Pancreas (tissue), 10 donors: ENCODE results near the gene SLC1A2. TPM values are rescaled to one million over a fixed set of nuclear protein-coding genes. Genes with fewer than 3 reads are reported as not detected.

ENCODE experiments used
- ATAC-seq, 4 donors: fragments of 200-7000 bp; cut with Tn5 transposase; one replicate each; pipeline versions ENCODE4 v1.8.0 to v1.9.1; 2020; ENCODE audit warnings: mild to moderate bottlenecking in 4 of 4, moderate library complexity in 4 of 4
- DNase-seq, 6 donors: peaks; one replicate each; pipeline ENCODE4 v3.0.0-alpha.2; 2020
- FAIRE-seq: peaks from 2 replicates; lab custom pipeline; 2012; peaks lifted over from hg19 to GRCh38; lab: Jason Lieb, UNC
- H3K27ac ChIP-seq, 4 donors: fragments of 200-600 bp; sonication (generic); 1 replicate in 3 of 4; 2 replicates in 1 of 4; pipeline versions ENCODE4 v1.5.0 to v1.8.0; 2020
- H3K27me3 ChIP-seq, 4 donors: fragments of 200-600 bp; one replicate each; pipeline ENCODE4 v1.8.0; 2021
- H3K36me3 ChIP-seq, 3 donors: fragments of 200-600 bp; sonication (generic) in 1 of 3; one replicate each; pipeline versions ENCODE4 v1.5.0 to v1.8.0; 2020 to 2021
- H3K4me1 ChIP-seq, 3 donors: fragments of 200-600 bp; one replicate each; pipeline ENCODE4 v1.8.0; 2021
- H3K4me3 ChIP-seq, 4 donors: fragments of 200-600 bp; sonication (generic) in 2 of 4; one replicate each; pipeline versions ENCODE4 v1.5.0 to v1.8.0; 2020 to 2021
- H3K9me3 ChIP-seq, 4 donors: fragments of 200-600 bp; one replicate each; pipeline ENCODE4 v1.8.0; 2021
- CTCF ChIP-seq, 4 donors: fragments of 200-600 bp; sonication (generic) in 3 of 4; IDR thresholded peaks; one replicate each; pipeline versions ENCODE4 v1.5.0 to v1.8.0; 2021; ENCODE audit warnings: antibody characterized with exemption in 4 of 4
- WGBS, 2 donors: extraction: QIAGEN DNeasy Blood & Tissue Kit; methylation state at CpG; one replicate each; pipeline ENCODE4 v1.1.7; 2013; 5-methylcytosine and 5-hydroxymethylcytosine counted together
- intact Hi-C, 3 donors: fragments of 100-400 bp; cut with DNase I; formaldehyde crosslinking; loops; one replicate each; pipeline versions ENCODE4 v1.11.1 to v1.14.2; 2022
- polyA plus RNA-seq, 2 donors: library from polyadenylated mRNA; stranded (reverse); fragments of 200-250 nt; gene quantifications; one replicate each; pipeline ENCODE4 v1.2.3, GENCODE V29; 2013
- total RNA-seq, 6 donors: library from RNA; stranded (reverse); fragmentation: NEBNext Ultra II Directional in 4 of 6; extraction: Animal tissue kit (Norgen Biotek cat#: 25700) in 4 of 6; gene quantifications; one replicate each; pipeline versions ENCODE4 v1.2.1 to v1.2.4, GENCODE V29; 2021 to 2023
- donor health status: healthy with polysubstance abuse.
- donor health status: DM: no; HTN: no; CAD: no; lungs with moderate emphysema.
- donor health status: DM: no; HTN: no; CAD: no.
- donor health status: control.
- donor health status: control.
- donor health status: Bipolar disorder and iron deficiency.
- donor health status: DM: yes; HTN: yes; CAD: no.
- donor health status: DM: no; HTN: no; CAD: no.
- donor health status: DM: no; HTN: no; CAD: no.
- donor health status: DM: yes; HTN: yes; CAD: no.

The SLC1A2 gene
- total and polyA plus RNA-seq, 8 donors, result 4.7 to 62.5 (median 35.3) TPM

GRCh38 chr11:35215945-35216344, 203.4 kb downstream of the SLC1A2 start:
- H3K4me3 ChIP-seq, result no peak overlapping the region
- no peaks in the 10 kb centered on the region for H3K27me3 ChIP-seq
- H3K36me3 ChIP-seq, result peaks cover 0 to 23% (median 3%) of the 10 kb centered on the region in 3 donors
- H3K9me3 ChIP-seq, result no peaks in the 10 kb centered on the region
- FAIRE-seq (no peak), DNase-seq (no peak), ATAC-seq (no peak)
- intact Hi-C loops, result no loop called here
- TF ChIP-seq CTCF (IDR thresholded peaks at IDR 0.05), result no peak
- H3K4me1 ChIP-seq, result peaks cover 0 to 23% (median 19%) of the 10 kb centered on the region in 3 donors
- no peak overlapping the region for H3K27ac ChIP-seq

- FAIRE-seq (no peak), ATAC-seq (peak in 1 of 4 donors; percentile 13), DNase-seq (no peak)
- WGBS, 2 donors, result 73 to 77% methylated on average over 1 of the region's 1 CpG
- Histone ChIP-seq H3K4me1 (peaks cover 0 to 23% (median 19%) of the 10 kb centered on the region in 3 donors), H3K36me3 (peaks cover 0 to 15% (median 3%) of the 10 kb centered on the region in 3 donors), H3K27me3 (no peaks in the 10 kb centered on the region), H3K27ac (no peak overlapping the region), H3K9me3 (no peaks in the 10 kb centered on the region), H3K4me3 (no peak overlapping the region)
- intact Hi-C loops, result no loop called here
- TF ChIP-seq CTCF (IDR thresholded peaks at IDR 0.05), result no peak
These were observed 204.6 kb downstream of the SLC1A2 start for GRCh38 chr11:35214792-35215193.

GRCh38 chr11:35214226-35214770, 205.1 kb downstream of the SLC1A2 start:
- H3K4me3 ChIP-seq, result no peak overlapping the region
- 88 to 91% methylated on average over 2 of the region's 2 CpGs for WGBS, 2 donors
- no peaks in the 10 kb centered on the region for H3K9me3 ChIP-seq
- DNase-seq (no peak), FAIRE-seq (no peak), ATAC-seq (no peak)
- peaks cover 0 to 11% (median 3%) of the 10 kb centered on the region in 3 donors for H3K36me3 ChIP-seq
- H3K4me1 ChIP-seq, result peaks cover 0 to 23% (median 19%) of the 10 kb centered on the region in 3 donors
- H3K27me3 ChIP-seq, result no peaks in the 10 kb centered on the region
- no peak overlapping the region for H3K27ac ChIP-seq
- no peak for TF ChIP-seq CTCF (IDR thresholded peaks at IDR 0.05)
- intact Hi-C loops, result no loop called here

GRCh38 chr11:35211952-35212351, 207.4 kb downstream of the SLC1A2 start:
- whole genome bisulfite sequencing, 2 donors, result 86 to 90% methylated on average over 3 of the region's 3 CpGs
- no peaks in the 10 kb centered on the region for H3K27me3 ChIP-seq
- ATAC-seq (peak in 2 of 4 donors; percentile 35 to 36), DNase-seq (no peak), FAIRE-seq (no peak)
- peaks cover 0 to 16% (median 16%) of the 10 kb centered on the region in 3 donors for H3K4me1 ChIP-seq
- peaks cover 0 to 18% (median 7%) of the 10 kb centered on the region in 3 donors for H3K36me3 ChIP-seq
- TF ChIP-seq CTCF (IDR thresholded peaks at IDR 0.05), result no peak
- intact Hi-C loops, result no loop called here
- no peak overlapping the region for H3K4me3 ChIP-seq
- no peaks in the 10 kb centered on the region for H3K9me3 ChIP-seq
- peak overlapping the region in 2 of 4 donors; percentile 5 to 10 for H3K27ac ChIP-seq

GRCh38 chr11:35210876-35211546, 208.3 kb downstream of the SLC1A2 start:
- Histone ChIP-seq H3K36me3 (peaks cover 0 to 18% (median 7%) of the 10 kb centered on the region in 3 donors), H3K4me1 (peaks cover 0 to 8% (median 8%) of the 10 kb centered on the region in 3 donors), H3K9me3 (no peaks in the 10 kb centered on the region), H3K27me3 (no peaks in the 10 kb centered on the region), H3K27ac (no peak overlapping the region), H3K4me3 (no peak overlapping the region)
- no peak for DNase-seq
- FAIRE-seq, result no peak
- WGBS, 2 donors, result 39 to 44% methylated on average over 3 of the region's 3 CpGs
- TF ChIP-seq CTCF (IDR thresholded peaks at IDR 0.05), result no peak
- intact Hi-C loops, result no loop called here
- ATAC-seq, result peak in 3 of 4 donors; percentile 32 to 53 (median 47)
